ENCODE measurements around the gene FBL. TPM values are rescaled to one million over a fixed set of nuclear protein-coding genes. Genes with fewer than 3 reads are reported as not detected.

Gene FBL
- polyA plus RNA-seq, 1 of the 3 experiments (the other 2 are of a cell fraction): 371 TPM

DNA sequence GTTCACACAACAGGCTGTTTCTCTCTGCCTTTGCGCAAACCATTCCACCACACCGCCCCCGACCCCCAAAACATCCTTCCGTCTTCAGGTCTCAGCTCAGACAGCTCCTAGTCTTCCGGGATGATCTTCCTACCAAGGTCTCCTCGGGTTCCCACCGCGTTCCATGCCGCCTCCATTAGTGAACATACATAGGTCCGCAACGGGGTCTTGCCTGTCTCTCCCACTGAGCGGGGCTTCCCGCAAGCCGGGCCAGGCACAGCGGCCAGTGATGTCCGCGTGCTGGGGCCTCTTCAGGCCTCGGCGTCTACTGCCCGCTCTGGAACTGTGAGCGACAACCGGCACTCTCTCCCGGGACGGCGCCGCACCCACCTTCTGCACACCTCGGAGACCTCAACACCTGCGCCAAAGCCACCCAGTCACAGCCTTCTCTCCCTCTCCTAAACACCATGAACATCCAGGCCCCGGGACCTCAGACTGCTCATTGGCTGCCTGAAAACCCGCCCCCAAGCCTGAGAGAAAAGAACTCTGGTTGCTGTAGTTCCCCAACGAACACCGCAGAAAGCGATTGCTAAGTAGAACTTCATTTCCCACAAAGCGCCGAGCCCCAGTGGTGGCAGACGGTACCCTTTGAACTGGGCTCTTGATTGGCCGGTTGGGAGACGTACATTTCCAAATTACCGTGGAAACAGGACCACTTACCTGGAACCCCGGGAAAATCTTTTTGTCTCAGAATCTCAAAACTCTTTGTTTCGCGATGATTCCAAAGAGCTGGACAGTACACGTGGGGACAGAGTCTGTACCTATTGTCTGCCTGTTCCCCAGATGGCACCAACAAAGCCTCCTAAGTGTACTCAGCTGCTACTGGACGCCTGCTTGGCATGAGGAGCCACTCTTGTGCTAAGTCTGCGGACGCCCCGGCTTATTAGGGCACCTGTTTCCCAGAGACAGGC lies 21.8 kb downstream of the FBL start (continued):
- TF ChIP-seq EZH2phosphoT487 (IDR thresholded peaks at IDR 0.05; ENCODE audit: borderline replicate concordance, low read depth) (no peak), GATA2 (CRISPR knock-in tag; IDR thresholded peaks at IDR 0.05) (no peak), TAF1 (IDR thresholded peaks at IDR 0.05; ENCODE audit: borderline replicate concordance, low read depth, low read length) (no peak), SIN3A (IDR thresholded peaks at IDR 0.05; ENCODE audit: borderline replicate concordance, low read depth, low read length) (0 out of 2 replicates have a peak, but pooled peaks have one; percentile 11), TEAD4 (IDR thresholded peaks at IDR 0.05; ENCODE audit: borderline replicate concordance, insufficient read depth) (no peak), FOXJ3 (CRISPR knock-in tag; IDR thresholded peaks at IDR 0.05) (no peak), RAD21 (IDR thresholded peaks at IDR 0.05; ENCODE audit: low read length) (no peak), TCF12 (IDR thresholded peaks at IDR 0.05) (no peak), FOXM1 (IDR thresholded peaks at IDR 0.05; ENCODE audit: low read depth) (no peak; the same call in 1 of the 2 replicates), FOSL2 (IDR thresholded peaks at IDR 0.05; ENCODE audit: borderline replicate concordance, low read depth) (0 out of 2 replicates have a peak, but pooled peaks have one; percentile 2), CTCF (IDR thresholded peaks at IDR 0.05) (no peak), ELF1 (IDR thresholded peaks at IDR 0.05) (no peak), CHD2 (IDR thresholded peaks at IDR 0.05; ENCODE audit: low read length, partially characterized antibody) (peak; percentile 90), REST (IDR thresholded peaks at IDR 0.05; ENCODE audit: low read depth, low read length) (no peak), EP300 (IDR thresholded peaks at IDR 0.05; ENCODE audit: borderline replicate concordance in 1 of 2, low read depth in 1 of 2, low read length in 1 of 2) (no peak), POLR2AphosphoS5 (IDR thresholded peaks at IDR 0.05; ENCODE audit: low read depth, low read length) (peak; percentile 93), MEF2A (IDR thresholded peaks at IDR 0.05; ENCODE audit: borderline replicate concordance, low read depth) (no peak), MXI1 (IDR thresholded peaks at IDR 0.05; ENCODE audit: low read depth, low read length) (peak; percentile 69), ZBTB33 (IDR thresholded peaks at IDR 0.05; ENCODE audit: borderline replicate concordance, low read depth) (0 out of 2 replicates have a peak, but pooled peaks have one; percentile 16)
- TF ChIP-seq, protein P1, sequence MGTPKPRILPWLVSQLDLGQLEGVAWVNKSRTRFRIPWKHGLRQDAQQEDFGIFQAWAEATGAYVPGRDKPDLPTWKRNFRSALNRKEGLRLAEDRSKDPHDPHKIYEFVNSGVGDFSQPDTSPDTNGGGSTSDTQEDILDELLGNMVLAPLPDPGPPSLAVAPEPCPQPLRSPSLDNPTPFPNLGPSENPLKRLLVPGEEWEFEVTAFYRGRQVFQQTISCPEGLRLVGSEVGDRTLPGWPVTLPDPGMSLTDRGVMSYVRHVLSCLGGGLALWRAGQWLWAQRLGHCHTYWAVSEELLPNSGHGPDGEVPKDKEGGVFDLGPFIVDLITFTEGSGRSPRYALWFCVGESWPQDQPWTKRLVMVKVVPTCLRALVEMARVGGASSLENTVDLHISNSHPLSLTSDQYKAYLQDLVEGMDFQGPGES (IDR thresholded peaks at IDR 0.05; ENCODE audit: low read depth, low read length): peak; percentile 35; the same call in 1 of the 2 replicates
- TF ChIP-seq, protein P2, sequence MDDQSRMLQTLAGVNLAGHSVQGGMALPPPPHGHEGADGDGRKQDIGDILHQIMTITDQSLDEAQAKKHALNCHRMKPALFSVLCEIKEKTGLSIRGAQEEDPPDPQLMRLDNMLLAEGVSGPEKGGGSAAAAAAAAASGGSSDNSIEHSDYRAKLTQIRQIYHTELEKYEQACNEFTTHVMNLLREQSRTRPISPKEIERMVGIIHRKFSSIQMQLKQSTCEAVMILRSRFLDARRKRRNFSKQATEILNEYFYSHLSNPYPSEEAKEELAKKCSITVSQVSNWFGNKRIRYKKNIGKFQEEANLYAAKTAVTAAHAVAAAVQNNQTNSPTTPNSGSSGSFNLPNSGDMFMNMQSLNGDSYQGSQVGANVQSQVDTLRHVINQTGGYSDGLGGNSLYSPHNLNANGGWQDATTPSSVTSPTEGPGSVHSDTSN (IDR thresholded peaks at IDR 0.05): peak; percentile 58; the same call in 1 of the 2 replicates
